ENCODE results near the gene NQO2.
A peak's percentile ranks its signal among the peaks of the same experiment; 100 is the strongest.
"Not testable (repeated sequence)": the region's sequence is repeated elsewhere in the genome, so short reads cannot be mapped to it uniquely, and the experiment has no call there.

Gene NQO2

DNA sequence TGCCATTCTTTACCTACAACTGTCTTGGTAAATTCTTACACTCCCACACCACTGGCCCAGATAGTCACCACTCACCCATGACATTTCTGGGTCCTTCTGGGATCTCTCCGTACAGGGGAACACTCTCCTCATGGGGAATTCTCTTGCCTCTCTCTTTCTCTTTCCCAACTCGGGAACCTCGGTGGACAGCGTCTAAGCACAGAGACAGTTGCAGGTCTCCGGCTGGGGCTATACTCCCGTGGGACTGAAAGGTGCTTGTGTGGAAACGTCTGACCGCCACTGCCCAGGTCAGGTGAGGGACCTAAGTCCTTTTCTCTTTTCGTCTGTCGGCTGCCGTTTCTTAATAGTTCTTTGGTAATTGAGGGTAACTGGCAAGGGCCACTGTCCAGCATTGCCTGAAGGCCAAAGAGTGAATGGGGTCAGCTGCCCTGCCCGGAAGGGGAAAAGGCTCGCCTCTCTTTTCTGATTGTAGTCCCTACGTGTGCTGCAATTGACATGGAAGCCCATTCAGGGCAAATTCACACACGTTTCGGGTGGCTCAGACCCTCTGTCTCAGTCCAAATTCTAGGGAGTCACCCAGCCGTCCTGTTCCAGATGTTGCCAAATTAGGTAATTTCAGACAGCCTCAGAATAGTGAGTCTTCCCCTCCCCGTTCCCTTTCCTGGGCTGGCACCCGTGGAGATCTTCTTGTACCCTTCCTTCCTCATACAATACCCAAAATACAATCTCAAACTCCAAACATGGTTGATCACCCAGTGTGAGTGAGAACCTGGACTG lies 37.4 kb downstream of the NQO2 start:
- Histone ChIP-seq H3K4me1 (peaks cover 13% of the 10 kb centered on the region), H3K9me3 (no peaks in the 10 kb centered on the region), H3K27me3 (ENCODE audit: low read depth) (no peaks in the 10 kb centered on the region), H3K36me3 (replicated peaks) (no peaks in the 10 kb centered on the region), H3K4me3 (no peak overlapping the region)
- DNase-seq (ENCODE audit: low spot score in 2 of 2): no peak
- in situ Hi-C loops (cut with MboI; ENCODE audit: low sequenced_read_pairs): no loop called here

DNA sequence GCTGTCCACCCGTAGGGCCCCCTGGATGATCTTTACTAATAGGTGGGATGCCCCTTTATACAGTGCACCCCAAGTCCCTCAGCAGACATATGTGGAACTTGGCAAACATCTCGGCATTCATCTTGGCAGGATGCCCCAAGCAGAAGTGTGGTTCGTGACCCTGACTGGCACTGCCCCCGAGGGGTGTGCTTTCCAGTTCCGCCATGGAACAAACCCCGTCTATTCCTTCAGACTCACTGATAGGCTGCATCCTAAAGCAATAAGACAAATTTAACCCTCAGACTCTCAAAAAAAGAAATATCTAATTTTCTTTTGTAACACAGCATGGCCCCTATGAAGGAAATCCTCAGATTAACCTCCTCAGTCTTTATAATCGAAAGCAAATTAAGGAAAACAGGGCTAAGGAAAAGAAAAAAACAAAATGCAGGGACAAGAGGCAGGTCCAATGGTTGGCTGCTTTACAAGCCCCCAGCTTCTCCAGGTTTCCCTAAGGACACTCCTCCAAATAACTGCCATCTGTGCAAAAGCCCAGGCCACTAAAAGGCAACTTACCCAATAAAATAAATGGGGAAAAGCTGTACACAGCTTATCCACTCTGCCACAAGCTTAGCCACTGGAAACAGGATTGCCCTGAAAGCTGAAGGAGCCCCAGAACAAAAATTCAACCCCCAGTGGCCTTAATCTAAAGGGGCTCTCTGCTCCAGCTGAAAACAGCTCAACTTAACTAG lies 38.1 kb downstream of the NQO2 start:
- H3K36me3 ChIP-seq (replicated peaks): no peaks in the 10 kb centered on the region
- no peak for DNase-seq (ENCODE audit: low spot score in 2 of 2)
- in situ Hi-C loops (cut with MboI; ENCODE audit: low sequenced_read_pairs): no loop called here

DNA sequence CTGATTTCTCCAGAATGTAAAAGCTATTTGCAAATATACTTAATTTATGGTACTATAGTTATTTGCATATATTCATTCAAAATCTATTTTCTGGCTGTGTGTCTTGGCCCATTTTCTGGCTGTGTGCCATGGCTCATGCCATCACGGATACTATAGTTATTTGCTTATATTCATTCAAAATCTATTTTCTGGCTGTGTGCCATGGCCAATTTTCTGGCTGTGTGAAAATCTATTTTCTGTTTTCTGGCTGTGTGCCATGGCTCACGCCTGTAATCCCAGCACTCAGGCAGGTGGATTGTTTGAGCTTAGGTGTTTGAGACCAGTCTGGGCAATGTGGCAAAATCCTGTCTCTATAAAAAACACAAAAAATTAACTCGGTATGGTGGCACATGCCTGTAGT lies 39.7 kb downstream of the NQO2 start:
- Histone ChIP-seq H3K27me3 (ENCODE audit: low read depth) (no peaks in the 10 kb centered on the region), H3K4me1 (peaks cover 13% of the 10 kb centered on the region), H3K9me3 (no peaks in the 10 kb centered on the region), H3K4me3 (no peak overlapping the region), H3K36me3 (replicated peaks) (no peaks in the 10 kb centered on the region)
- in situ Hi-C loops (cut with MboI; ENCODE audit: low sequenced_read_pairs): no loop called here
- DNase-seq (ENCODE audit: low spot score in 2 of 2): peak in 1 of 2 experiments; percentile 54

More for the DNA sequence above, 38.1 kb downstream of the NQO2 start:
- no peaks in the 10 kb centered on the region for H3K27me3 ChIP-seq (ENCODE audit: low read depth)
- peaks cover 13% of the 10 kb centered on the region for H3K4me1 ChIP-seq
- H3K4me3 ChIP-seq: no peak overlapping the region
- H3K9me3 ChIP-seq: no peaks in the 10 kb centered on the region

DNA sequence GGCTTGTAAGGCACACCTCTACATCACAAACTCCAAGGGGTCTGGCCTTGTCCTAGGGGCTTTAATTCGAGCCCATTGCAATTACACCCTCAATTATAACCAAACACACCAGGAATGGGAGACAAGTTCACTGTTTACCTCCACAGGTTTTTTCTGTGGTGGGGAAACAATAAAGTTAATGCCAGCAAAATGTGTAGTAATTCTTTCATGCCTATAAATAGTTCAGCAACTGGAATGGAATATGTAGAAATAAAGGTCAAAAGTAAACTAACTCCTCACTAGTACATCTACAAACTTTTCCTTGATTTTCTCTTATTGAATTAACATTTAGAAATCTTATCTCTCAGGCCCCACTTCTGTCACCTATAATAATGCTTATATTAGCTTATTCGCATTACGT lies 41.5 kb downstream of the NQO2 start:
- in situ Hi-C loops (cut with MboI; ENCODE audit: low sequenced_read_pairs): no loop called here
- Histone ChIP-seq H3K27me3 (ENCODE audit: low read depth) (no peaks in the 10 kb centered on the region; the same call in 1 of the 2 replicates), H3K36me3 (replicated peaks) (no peaks in the 10 kb centered on the region)

DNA sequence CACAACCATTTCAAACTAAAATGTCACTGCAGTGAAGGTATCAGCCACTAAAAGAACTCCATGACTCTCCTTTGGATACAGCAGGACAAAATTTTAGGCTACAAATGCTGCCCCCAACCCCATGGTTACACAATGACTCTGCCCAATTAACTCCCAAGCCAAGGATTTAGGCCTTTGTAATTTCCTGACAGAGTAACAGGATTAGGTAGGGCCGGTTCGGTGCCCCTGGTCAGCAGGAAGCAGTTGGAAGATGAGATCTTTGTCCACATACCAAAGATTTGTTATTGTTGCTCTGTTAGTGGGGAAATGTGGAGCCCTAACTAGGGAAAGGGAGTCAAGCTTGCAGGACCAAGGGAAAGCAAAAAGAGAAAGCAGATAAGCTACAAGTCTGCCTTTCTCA lies 41.9 kb downstream of the NQO2 start:
- Histone ChIP-seq H3K36me3 (replicated peaks) (no peaks in the 10 kb centered on the region), H3K9me3 (no peaks in the 10 kb centered on the region), H3K4me1 (peaks cover 13% of the 10 kb centered on the region), H3K27me3 (ENCODE audit: low read depth) (no peaks in the 10 kb centered on the region; the same call in 1 of the 2 replicates), H3K4me3 (no peak overlapping the region)
- in situ Hi-C loops (cut with MboI; ENCODE audit: low sequenced_read_pairs): no loop called here
- no peak for DNase-seq (ENCODE audit: low spot score in 2 of 2)

More for the DNA sequence above, 41.5 kb downstream of the NQO2 start:
- no peaks in the 10 kb centered on the region for H3K9me3 ChIP-seq
- peaks cover 13% of the 10 kb centered on the region for H3K4me1 ChIP-seq
- no peak overlapping the region for H3K4me3 ChIP-seq
- DNase-seq (ENCODE audit: low spot score in 2 of 2): no peak

DNA sequence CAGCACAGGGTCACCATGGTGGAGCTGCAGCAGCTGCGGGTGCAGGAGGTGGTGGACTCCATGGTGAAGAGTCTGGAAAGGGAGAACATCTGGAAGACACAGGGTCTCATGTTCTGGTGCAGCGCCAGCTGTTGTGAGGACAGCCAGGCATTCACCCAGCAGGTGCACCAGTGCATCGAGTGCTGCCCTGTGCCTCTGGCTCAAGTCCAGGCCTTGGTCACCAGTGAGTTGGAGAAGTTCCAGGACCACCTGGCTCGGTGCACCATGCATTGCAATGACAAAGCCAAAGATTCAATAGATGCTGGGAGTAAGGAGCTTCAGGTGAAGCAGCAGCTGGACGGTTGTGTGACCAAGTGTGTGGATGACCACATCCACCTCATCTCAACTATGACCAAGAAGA lies 45.7 kb downstream of the NQO2 start:
- Histone ChIP-seq H3K4me1 (peaks cover 10% of the 10 kb centered on the region), H3K36me3 (replicated peaks) (no peaks in the 10 kb centered on the region), H3K27me3 (ENCODE audit: low read depth) (no peaks in the 10 kb centered on the region; the same call in 1 of the 2 replicates), H3K4me3 (no peak overlapping the region), H3K9me3 (no peaks in the 10 kb centered on the region)
- no peak for DNase-seq (ENCODE audit: low spot score in 2 of 2)
- in situ Hi-C loops (cut with MboI; ENCODE audit: low sequenced_read_pairs): no loop called here

DNA sequence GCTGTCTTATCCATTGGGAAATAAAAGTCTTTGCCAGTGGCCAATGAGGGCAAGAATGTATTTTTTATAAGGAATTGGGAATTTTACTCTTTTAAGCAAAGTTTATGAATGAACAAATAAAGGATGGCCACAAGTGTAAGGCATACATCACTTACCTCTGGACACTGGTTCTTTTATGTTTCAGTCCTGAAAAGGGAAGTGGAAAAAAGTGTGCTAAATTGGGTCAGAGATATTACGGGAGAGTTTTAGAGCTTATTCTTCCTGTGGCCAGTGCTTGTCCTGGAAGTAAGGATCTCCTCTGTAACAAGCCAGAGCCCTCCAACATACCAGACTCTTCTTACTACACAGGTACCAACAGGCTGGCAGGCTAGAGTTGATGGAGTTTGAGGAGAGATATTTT lies 46.1 kb downstream of the NQO2 start:
- Histone ChIP-seq H3K27me3 (ENCODE audit: low read depth) (no peaks in the 10 kb centered on the region; the same call in 1 of the 2 replicates), H3K4me3 (no peak overlapping the region), H3K36me3 (replicated peaks) (no peaks in the 10 kb centered on the region), H3K4me1 (peaks cover 10% of the 10 kb centered on the region), H3K9me3 (no peaks in the 10 kb centered on the region)
- in situ Hi-C loops (cut with MboI; ENCODE audit: low sequenced_read_pairs): no loop called here
- DNase-seq (ENCODE audit: low spot score in 2 of 2): no peak

DNA sequence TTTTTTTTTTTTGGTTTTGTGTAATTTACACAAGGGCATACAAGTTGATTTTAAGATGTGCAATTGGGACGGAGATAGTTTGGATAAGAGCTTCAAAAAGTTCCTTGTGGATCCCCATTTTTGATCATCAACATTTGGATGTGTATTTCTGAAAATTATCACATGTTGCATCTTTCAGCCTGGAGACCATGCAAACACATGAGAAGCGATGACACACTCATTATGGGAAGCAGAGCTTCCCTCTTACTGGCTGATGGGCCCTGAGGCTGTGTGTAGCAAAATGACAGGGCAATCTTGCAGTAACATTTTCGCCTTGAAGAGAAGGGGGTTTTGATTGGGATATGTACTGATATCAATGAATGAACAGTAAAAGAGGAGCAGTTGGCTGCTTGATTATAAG lies 46.6 kb downstream of the NQO2 start:
- in situ Hi-C loops (cut with MboI; ENCODE audit: low sequenced_read_pairs): no loop called here
- no peak for DNase-seq (ENCODE audit: low spot score in 2 of 2)
- no peak overlapping the region for H3K4me3 ChIP-seq
- H3K36me3 ChIP-seq (replicated peaks): no peaks in the 10 kb centered on the region
- H3K27me3 ChIP-seq (ENCODE audit: low read depth): no peaks in the 10 kb centered on the region; the same call in 1 of the 2 replicates
- H3K4me1 ChIP-seq: peaks cover 7% of the 10 kb centered on the region
- H3K9me3 ChIP-seq: no peaks in the 10 kb centered on the region

DNA sequence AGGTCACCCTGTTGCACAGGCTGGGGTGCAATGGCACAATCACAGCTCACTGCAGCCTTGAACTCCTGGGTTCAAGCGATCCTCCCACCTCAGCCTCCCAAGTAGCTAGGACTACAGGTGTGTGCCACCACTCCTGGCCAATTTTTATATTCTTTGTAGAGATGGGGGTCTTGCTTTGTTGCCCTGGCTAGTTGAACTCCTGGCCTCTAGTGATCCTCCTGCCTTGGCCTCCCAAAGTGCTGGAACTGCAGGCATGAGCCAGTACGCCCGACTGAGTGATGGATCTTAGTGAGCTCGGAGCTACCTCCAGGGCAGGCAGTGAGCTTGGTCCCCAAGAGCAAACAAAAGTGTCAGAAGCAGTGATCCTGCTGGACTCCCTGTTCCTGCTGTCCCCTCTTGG lies 48.3 kb downstream of the NQO2 start:
- H3K9me3 ChIP-seq; H3K4me1 ChIP-seq; DNase-seq (ENCODE audit: low spot score in 2 of 2); H3K27me3 ChIP-seq (ENCODE audit: low read depth); in situ Hi-C loops (cut with MboI; ENCODE audit: low sequenced_read_pairs); H3K4me3 ChIP-seq; H3K36me3 ChIP-seq (replicated peaks): not testable (repeated sequence)

DNA sequence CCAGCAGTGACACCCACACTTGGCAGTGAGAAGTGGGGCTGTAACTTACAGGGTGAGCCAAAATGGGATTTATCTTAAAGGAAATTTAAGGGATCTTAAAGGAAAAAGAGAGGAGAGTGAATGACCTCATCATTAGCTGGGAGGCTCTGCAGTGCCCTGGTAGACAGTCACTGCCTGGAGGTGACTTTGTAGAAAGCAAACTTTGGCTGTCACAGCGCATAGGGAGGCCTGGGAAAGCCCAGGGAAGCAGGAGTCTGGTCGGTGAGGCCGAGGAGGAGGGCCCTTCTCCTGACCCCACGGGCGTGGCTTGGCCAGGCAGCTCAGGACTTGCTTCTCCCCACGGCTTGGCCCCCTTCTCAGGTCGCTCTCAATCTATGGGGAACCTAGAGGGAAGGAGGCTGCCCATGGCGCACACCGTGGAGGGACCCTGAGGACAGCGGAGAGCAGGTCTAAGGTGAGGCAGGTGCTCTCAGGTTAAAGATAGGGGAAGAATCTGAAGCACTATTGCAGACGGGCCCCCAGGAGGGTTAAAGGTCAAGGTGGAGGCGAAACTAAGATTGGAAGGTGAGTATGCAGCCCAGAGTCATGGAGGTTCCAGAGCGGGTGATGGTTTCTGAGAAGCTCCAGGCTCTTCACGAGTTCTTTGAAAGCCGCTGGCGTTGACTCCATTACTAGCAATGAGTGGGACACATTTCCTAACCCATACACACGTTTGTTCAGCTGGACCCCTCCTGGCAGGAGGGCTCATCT lies 53.0 kb downstream of the NQO2 start:
- DNase-seq (ENCODE audit: low spot score in 2 of 2): no peak
- Histone ChIP-seq H3K4me3 (peak overlapping the region; percentile 43), H3K9me3 (no peaks in the 10 kb centered on the region), H3K4me1 (peaks cover 15% of the 10 kb centered on the region), H3K36me3 (replicated peaks) (no peaks in the 10 kb centered on the region), H3K27me3 (ENCODE audit: low read depth) (no peaks in the 10 kb centered on the region)
- in situ Hi-C loops (cut with MboI; ENCODE audit: low sequenced_read_pairs): loop anchor here (5.0 to 10.0 kb wide), 2 partner anchors 50 to 278 kb away; no protein-coding TSS in a partner anchor

DNA sequence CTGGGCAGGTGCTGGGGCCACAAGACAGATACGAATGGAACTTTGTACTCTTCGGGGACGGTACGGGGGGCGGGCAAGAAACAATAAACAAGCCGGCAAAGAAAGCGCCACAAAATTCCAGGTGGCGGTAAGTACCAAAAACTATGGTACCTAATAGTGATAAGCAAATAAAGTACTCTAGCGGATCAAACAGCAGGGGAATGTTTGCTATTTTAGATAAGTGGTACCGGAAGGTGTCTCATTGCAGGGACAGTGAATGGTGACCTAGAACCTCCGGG lies 53.5 kb downstream of the NQO2 start:
- H3K4me3 ChIP-seq: peak overlapping the region; percentile 43
- no peaks in the 10 kb centered on the region for H3K36me3 ChIP-seq (replicated peaks)
- no peaks in the 10 kb centered on the region for H3K27me3 ChIP-seq (ENCODE audit: low read depth)
- peaks cover 15% of the 10 kb centered on the region for H3K4me1 ChIP-seq
- DNase-seq (ENCODE audit: low spot score in 2 of 2): no peak
- in situ Hi-C loops (cut with MboI; ENCODE audit: low sequenced_read_pairs): loop anchor here (5.0 to 10.0 kb wide), 2 partner anchors 51 to 278 kb away; no protein-coding TSS in a partner anchor
- H3K9me3 ChIP-seq: no peaks in the 10 kb centered on the region

DNA sequence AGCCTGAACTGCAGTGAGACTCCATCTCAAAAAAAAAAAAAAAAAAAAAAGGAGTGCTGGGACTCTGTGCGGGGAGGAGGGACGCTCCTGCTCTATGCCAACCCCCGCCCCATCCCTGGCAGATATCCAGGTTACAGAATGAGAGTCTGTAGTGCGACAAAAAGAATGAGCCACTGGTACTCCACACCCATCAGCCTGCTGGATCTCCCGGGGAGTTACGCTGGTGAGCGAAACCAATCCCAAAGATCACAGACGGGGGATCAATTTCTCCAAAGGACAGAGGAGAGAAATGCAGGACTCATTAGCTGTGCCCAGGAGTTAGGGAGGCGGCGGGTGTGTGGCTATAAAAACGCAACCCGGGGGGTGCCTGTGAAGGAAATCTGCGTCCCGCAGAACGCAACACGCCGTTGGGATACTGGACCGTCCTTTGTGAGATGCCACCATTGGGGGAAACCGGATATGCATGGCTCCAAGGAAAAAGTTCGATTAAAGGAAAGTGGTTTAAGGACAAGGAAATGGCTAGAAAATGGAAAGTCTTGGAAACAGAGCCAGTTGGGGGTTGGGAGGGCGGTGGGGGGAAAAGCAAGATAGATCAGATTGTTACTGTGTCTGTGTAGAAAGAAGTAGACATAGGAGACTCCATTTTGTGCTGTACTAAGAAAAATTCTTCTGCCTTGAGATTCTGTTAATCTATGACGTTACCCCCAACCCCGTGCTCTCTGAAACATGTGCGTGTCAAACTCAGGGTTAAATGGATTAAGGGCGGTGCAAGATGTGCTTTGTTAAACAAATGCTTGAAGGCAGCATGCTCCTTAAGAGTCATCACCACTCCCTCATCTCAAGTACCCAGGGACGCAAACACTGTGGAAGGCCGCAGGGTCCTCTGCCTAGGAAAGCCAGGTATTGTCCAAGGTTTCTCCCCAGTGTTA lies 54.8 kb downstream of the NQO2 start:
- DNase-seq (ENCODE audit: low spot score in 2 of 2): peak; percentile 60 to 92
- not testable (repeated sequence) for H3K27me3 ChIP-seq (ENCODE audit: low read depth); H3K36me3 ChIP-seq (replicated peaks); H3K9me3 ChIP-seq
- H3K4me1 ChIP-seq: peaks cover 15% of the 10 kb centered on the region
- H3K4me3 ChIP-seq: peak overlapping the region; percentile 43
- in situ Hi-C loops (cut with MboI; ENCODE audit: low sequenced_read_pairs): loop anchor here (5.0 to 10.0 kb wide), 3 partner anchors 52 to 280 kb away; partner anchors contain the start of gene SERPINB1

DNA sequence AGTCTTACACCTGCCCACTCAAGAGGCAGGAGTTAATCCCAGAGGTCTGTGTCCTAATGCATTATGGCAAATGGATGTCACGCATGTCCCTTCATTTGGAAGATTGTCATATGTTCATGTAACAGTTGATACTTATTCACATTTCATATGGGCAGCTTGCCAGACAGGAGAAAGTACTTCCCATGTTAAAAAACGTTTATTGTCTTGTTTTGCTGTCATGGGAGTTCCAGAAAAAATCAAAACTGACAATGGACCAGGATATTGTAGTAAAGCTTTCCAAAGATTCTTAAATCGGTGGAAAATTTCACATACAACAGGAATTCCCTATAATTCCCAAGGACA lies 55.4 kb downstream of the NQO2 start:
- H3K4me3 ChIP-seq; H3K36me3 ChIP-seq (replicated peaks); H3K27me3 ChIP-seq (ENCODE audit: low read depth); H3K9me3 ChIP-seq; DNase-seq (ENCODE audit: low spot score in 2 of 2): not testable (repeated sequence)
- in situ Hi-C loops (cut with MboI; ENCODE audit: low sequenced_read_pairs): loop anchor here (5.0 to 10.0 kb wide), 2 partner anchors 213 to 280 kb away; partner anchors contain the start of gene SERPINB1
- H3K4me1 ChIP-seq: peaks cover 15% of the 10 kb centered on the region
